ENCODE results near the gene F10.
"Not testable (repeated sequence)": the region's sequence is repeated elsewhere in the genome, so short reads cannot be mapped to it uniquely, and the experiment has no call there.

The F10 gene
- total RNA-seq, result 0 reads per million in 2 donors

DNA sequence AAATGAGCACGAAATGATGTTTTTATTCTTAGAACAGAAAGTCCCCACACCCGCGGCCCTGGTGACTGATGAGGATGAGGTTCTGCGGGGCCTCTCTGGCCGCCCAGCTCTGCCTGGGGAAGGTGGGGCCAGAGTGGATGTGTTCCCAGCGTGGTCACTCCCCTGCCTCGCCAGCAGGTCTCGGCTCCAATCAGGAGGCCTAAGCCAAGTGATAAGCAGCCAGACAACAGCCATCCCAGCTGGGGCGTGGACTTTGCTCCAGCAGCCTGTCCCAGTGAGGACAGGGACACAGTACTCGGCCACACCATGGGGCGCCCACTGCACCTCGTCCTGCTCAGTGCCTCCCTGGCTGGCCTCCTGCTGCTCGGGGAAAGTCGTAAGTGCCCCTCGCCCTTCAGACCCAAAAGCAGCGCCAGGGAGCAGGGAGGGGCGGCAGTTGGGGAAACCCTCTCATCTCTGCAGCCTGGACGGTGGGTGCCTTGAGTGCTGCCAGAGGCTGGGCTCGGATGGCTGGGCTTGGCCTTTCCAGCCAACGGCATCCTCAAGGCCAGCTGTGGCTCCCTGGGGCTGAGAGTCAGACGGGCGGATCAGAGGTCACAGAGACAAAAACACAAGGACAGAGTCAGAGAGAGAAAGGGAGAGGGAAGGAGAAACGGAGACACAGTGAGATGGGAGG is at the start of gene F10:
Gene F10 (plus strand): TSS at position 250 of the 676 bp plus-strand sequence. CDS start 57 bp downstream, at position 307.
- no peak for DNase-seq

GRCh38 chr13:113073942-113074341 is 48.7 kb upstream of the F10 start:
- no peak for DNase-seq

DNA sequence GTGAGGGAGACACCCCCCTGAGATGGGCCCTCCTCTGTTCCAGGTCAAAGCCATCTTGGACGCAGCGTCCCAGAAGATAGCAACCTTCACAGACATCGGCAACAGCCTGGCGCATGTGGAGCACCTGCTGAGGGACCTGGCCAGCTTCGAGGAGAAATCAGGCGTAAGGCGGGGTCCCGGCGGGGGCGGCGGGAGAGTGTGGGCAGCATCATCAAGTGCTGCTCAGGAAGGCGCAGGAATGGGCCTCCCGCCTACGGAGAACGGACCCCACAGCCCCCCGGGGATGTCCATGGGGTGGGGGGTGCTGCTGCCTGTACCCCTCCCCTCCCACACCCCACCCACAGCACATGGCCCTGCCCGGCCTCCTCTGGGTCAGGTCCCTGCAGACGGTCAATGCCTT is 48.2 kb upstream of the F10 start:
- no peak for DNase-seq

GRCh38 chr13:113074876-113075275 is 47.7 kb upstream of the F10 start:
- no peak for DNase-seq

DNA sequence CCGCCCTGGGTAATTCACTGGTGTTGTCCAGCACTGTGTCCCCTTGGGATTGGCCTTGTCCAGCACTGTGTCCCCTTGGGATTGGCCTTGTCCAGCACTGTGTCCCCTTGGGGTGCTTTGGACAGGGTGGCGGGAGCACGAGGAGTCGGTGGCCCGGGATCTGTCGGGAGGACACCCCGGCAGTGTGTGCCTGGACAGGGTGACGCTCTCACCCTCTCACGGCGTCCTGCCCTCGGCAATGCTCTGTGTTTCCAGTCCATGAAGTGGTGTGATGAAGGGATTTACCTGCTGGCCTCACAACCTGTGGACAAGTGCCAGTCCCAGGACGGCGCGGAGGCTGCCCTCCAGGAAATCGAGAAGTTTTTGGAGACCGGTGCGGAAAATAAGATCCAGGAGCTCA is 46.9 kb upstream of the F10 start:
- DNase-seq, result no peak

DNA sequence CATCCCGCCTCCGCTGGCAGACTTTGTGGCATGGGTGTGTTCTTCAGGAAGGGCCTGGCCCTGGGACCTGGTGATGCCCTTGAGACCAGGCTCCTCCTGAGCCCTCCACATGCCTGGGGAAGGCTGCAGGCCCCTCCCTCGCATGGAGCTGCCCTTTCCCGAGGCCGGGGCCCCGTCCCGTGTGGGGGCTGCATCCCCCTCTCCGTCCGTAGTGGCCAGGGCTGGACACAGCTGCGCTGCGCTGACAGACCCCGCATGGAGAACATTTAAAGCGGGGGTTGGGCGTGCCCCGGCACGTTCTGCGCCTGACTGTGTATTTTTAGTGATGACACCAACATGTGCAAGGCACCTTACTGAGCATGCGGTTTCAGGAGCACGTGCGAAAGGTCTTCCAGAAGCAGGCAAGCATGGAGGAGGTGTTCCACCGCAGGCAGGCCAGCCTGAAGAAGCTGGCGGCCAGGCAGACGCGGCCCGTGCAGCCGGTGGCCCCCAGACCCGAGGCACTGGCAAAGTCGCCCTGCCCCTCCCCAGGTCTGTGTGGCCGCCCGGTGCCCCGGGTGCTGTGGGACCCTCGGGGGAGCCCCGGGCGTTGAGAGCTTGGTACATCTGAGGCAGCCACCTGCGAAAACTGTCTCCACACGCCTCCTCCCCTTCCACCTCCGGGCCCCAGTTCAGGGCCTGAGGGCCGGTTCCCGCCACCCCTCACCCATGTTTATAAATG is 45.8 kb upstream of the F10 start:
- DNase-seq, result no peak

- no peak for DNase-seq
These were observed 45.0 kb upstream of the F10 start for GRCh38 chr13:113077566-113077952.

GRCh38 chr13:113077953-113078901 is 44.4 kb upstream of the F10 start:
- no peak for DNase-seq

DNA sequence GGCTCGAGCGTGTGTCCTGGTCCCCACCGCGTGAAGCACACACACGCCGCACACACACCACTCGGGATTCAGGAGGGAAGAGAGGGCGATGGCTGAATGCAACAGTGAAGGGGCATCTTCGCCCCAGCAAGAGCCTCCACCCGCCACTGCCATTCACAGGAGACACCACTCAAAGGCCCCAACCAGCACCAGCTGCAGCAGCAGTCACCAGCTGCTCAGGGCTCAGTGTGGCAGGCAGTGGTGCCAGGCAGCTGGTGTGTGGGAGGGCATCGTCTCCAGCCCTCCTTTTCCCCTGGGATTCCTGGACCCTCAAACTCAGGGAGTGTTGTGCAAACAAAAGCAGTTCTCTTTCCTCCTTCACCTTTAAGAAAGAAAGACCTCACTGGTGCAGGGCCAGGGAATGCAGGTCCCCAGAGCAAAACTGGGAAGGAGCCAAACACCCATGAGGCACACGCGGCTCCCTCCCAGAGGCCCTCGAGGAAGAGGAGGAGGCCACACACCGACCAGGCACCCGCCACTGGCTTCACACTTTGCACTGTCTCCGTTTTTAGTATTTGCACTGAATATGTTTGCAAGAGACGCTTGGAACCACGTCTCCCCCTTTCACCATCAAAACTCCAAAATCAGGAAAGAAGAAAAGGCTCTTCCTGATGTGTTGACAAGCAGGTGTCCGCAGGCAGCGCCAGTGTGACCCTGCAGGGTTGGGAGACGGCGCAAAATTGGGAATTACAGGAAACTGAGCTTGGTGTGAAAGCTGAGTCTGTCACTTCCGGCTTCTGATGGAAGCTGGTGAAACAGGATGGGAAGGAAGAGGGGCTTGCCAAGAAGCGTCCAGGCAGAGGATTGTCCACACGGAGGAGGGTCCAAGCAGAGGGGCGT is 43.5 kb upstream of the F10 start:
- no peak for DNase-seq

DNA sequence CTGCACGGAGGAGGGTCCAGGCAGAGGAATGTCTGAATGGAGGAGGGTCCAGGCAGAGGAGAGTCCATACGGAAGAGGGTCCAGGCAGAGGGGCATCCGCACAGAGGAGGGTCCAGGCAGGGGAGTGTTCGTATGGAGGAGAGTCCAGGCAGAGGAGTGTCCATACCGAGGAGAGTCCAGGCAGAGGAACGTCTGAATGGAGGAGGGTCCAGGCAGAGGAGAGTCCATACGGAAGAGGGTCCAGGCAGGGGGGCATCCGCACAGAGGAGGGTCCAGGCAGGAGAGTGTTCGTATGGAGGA is 42.9 kb upstream of the F10 start:
- DNase-seq, result not testable (repeated sequence)

- no peak for DNase-seq
These were observed 42.2 kb upstream of the F10 start for GRCh38 chr13:113080361-113080831.

GRCh38 chr13:113080901-113081521 is 41.6 kb upstream of the F10 start:
- no peak for DNase-seq

GRCh38 chr13:113082198-113083021 is 40.2 kb upstream of the F10 start:
- no peak for DNase-seq

- DNase-seq, result no peak
These were observed 39.6 kb upstream of the F10 start for GRCh38 chr13:113083022-113083373.

GRCh38 chr13:113083402-113084061 is 39.1 kb upstream of the F10 start:
- DNase-seq, result no peak

- DNase-seq, result no peak
These were observed 38.3 kb upstream of the F10 start for GRCh38 chr13:113084094-113084942.

DNA sequence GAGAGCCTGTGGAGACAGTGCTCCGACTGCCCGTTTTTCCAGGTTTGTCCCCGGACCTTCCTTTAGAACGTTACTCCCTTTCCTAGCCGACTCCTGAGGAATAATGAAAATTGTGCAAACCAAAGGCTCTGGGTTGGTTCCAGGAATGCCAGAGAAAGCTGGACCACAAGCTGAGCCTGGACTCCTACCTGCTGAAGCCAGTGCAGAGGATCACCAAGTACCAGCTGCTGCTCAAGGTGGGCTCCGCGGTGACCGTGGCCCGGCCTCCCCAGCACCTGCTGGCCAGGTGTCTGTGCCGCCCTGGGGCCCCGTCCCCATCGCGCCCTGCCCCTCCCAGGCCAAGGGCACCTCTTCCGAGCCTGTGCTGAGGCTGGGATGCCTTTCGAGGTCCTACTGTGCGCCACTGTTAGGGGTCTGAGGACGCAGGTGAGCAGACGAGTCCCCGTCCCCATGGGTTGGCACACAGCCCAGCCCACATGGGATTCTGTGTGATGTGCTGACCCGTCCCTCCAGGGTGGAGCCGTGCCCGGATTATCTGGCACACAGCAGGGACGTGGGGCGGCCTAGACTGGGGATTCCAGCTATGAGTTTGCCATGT is 37.6 kb upstream of the F10 start:
- DNase-seq, result no peak

DNA sequence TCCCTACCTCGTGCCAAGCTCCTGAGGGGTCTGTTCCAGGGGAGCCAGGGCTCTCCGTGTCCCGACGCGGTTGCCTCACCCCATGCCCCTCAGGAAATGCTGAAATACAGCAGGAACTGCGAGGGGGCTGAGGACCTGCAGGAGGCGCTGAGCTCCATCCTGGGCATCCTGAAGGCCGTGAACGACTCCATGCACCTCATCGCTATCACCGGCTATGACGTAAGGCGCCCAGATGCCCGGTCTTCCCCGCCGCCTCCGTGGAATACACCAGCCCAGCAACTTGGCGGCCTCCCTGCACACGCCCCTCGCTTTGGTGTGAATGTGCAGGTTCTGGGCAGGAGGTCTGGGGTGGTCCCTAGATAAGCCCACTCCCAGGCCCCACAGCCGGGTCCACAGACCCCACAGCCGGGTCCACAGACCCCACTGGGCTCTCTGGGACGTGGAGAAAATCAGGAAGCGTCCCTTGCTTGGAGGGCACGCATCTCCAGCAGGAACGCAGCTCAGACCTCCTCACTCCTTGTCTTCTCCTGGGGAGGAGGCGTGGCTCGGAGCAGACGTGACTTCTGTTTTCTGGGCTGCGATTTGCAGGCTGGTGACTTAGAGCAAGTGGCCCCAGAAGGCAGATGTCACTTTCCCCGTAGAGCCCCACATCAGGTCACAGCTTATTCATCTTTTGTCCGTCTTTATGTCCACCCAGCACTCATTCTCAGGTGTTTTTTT is 36.4 kb upstream of the F10 start:
- no peak for DNase-seq
